Bronchial epithelial cell (primary cell): ENCODE results near the gene DGKB. TPM values are rescaled to one million over a fixed set of nuclear protein-coding genes. Genes with fewer than 3 reads are reported as not detected.
A peak's percentile ranks its signal among the peaks of the same experiment; 100 is the strongest.

Experiments used
- DNase-seq: peaks from one replicate; pipeline ENCODE4 v3.0.0-alpha.2; 2010; ENCODE audit warnings: low read depth
- FAIRE-seq: peaks from 2 replicates; lab custom pipeline; 2011; peaks lifted over from hg19 to GRCh38; lab: Jason Lieb, UNC
- H3K27me3 ChIP-seq: 2 replicates; pipeline ENCODE4 v1.5.1; 2011; ENCODE audit warnings: low read length; ENCODE audit not compliant: control insufficient read depth, insufficient read depth
- H3K36me3 ChIP-seq: 2 replicates; pipeline ENCODE4 v1.5.1; 2011; ENCODE audit warnings: low read length; ENCODE audit not compliant: control insufficient read depth, insufficient read depth
- H3K4me3 ChIP-seq: 2 replicates; pipeline ENCODE4 v1.5.1; 2011; ENCODE audit warnings: mild to moderate bottlenecking, low read depth, low read length, control low read depth
- CTCF ChIP-seq: IDR thresholded peaks from 2 replicates; pipeline ENCODE4 v1.5.1; 2011; ENCODE audit warnings: mild to moderate bottlenecking, moderate library complexity, low read length, control low read depth, inconsistent platforms; ENCODE audit not compliant: insufficient read depth, severe bottlenecking
- total RNA-seq: library from RNA; depleted of rRNA; stranded (reverse); fragments of >200 nt; gene quantifications from 2 replicates; pipeline ENCODE4 v1.2.1, GENCODE V29; 2014

DGKB gene
- total RNA-seq, 1 donor from 2014 or later = not detected

DNA sequence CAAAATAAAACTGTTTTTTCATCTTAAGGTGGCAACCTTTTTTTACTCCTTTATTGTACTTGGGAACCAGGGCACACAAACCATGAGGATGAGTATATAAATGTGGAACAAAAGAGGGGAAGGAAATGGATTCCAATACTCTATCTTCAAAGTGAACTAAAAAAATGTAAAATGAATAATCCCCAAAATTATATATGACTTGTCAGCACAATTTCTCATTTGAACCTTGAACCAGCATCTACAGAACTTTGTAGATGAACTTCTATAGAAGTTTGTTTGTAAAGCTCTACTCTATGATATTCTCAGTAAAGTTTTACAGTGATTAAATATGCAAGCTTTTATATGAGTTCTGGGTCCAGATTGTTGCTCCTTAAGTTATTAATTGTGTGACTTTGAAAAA is 694.8 kb downstream of the DGKB start:
- DNase-seq = no peak
- Histone ChIP-seq H3K27me3 (no peaks in the 10 kb centered on the region), H3K36me3 (no peaks in the 10 kb centered on the region), H3K4me3 (no peak overlapping the region)
- TF ChIP-seq CTCF = no peak
- FAIRE-seq = no peak

GRCh38 chr7:14207138-14207537 is 695.4 kb downstream of the DGKB start:
- Histone ChIP-seq H3K4me3 (no peak overlapping the region), H3K27me3 (no peaks in the 10 kb centered on the region), H3K36me3 (no peaks in the 10 kb centered on the region)
- FAIRE-seq (no peak), DNase-seq (peak; percentile 47)
- no peak for TF ChIP-seq CTCF

- H3K4me3 ChIP-seq = no peak overlapping the region
- no peaks in the 10 kb centered on the region for H3K27me3 ChIP-seq
- DNase-seq = no peak
- no peak for FAIRE-seq
- TF ChIP-seq CTCF = no peak
- H3K36me3 ChIP-seq = no peaks in the 10 kb centered on the region
Measured at GRCh38 chr7:14206121-14206520, 696.4 kb downstream of the DGKB start.

GRCh38 chr7:14201353-14201752 is 701.2 kb downstream of the DGKB start:
- no peak for TF ChIP-seq CTCF
- DNase-seq (no peak), FAIRE-seq (no peak)
- Histone ChIP-seq H3K36me3 (no peaks in the 10 kb centered on the region), H3K27me3 (no peaks in the 10 kb centered on the region), H3K4me3 (no peak overlapping the region)

DNA sequence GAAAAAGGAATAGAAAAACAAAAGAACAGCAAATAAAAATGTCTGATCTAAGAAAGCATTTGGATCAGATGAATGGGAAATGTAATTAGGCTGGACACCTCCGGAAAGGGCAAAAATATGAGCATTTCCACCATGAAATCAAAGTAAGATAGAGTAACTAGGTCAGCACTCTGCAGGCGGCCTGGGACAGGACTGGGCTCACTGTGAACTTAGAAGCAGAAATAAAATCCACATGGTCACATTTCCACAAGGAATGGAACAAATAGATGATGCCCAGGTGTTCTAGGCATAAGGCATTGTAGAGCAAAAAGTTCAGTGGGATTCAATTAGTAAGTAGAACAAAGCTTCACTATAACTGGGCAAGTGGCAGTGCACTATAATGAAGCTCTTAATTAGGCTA is 703.2 kb downstream of the DGKB start:
- H3K4me3 ChIP-seq = no peak overlapping the region
- no peak for FAIRE-seq
- TF ChIP-seq CTCF = no peak
- no peaks in the 10 kb centered on the region for H3K36me3 ChIP-seq
- no peak for DNase-seq
- H3K27me3 ChIP-seq = no peaks in the 10 kb centered on the region

GRCh38 chr7:14197280-14197679 is 705.3 kb downstream of the DGKB start:
- no peaks in the 10 kb centered on the region for H3K27me3 ChIP-seq
- no peak for FAIRE-seq
- DNase-seq = no peak
- no peak for TF ChIP-seq CTCF
- no peaks in the 10 kb centered on the region for H3K36me3 ChIP-seq
- H3K4me3 ChIP-seq = no peak overlapping the region
